ENCODE results near the gene SKOR1.

SKOR1 gene

DNA sequence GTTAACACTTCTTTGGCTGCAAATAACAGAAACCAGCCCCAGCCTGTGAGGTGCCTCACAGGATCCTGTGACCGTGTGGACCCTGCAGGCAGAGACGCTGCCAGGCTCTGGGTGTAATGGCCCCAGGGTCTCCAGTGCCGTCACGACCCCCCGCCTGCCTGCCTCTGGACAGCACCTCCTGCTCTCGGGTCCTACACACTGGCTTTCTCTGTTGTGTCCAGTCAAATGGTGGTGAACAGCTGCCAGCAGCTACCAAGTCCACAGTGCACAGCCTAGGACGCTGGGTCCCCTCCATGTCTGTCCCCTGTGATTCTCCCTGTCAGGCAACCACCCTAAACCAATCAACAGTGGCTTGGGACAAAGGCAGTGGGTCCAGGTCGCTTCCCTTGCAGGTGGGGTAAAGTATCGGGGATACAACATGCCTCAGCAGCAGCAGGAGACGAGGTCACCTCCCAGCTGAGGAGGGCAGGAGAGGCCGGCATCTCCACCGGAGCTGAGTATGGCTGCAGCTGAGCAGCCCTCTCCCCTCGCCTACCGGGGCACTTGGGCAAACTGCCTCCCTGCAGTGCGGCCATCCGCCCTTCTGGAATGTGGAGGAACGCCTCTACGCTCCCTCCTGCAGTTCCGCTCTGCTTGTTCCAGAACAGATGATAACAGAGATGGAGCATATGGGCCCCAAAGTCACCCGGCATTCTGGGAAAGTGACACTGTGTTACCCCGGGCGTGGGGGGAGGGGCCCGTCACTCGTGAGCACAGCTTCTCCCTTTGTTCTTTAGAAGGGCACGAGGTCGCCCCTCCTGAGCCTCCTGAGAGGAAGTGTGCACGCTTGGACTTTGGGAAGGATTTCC is 21.1 kb upstream of the SKOR1 start:
- TF ChIP-seq, protein P1, sequence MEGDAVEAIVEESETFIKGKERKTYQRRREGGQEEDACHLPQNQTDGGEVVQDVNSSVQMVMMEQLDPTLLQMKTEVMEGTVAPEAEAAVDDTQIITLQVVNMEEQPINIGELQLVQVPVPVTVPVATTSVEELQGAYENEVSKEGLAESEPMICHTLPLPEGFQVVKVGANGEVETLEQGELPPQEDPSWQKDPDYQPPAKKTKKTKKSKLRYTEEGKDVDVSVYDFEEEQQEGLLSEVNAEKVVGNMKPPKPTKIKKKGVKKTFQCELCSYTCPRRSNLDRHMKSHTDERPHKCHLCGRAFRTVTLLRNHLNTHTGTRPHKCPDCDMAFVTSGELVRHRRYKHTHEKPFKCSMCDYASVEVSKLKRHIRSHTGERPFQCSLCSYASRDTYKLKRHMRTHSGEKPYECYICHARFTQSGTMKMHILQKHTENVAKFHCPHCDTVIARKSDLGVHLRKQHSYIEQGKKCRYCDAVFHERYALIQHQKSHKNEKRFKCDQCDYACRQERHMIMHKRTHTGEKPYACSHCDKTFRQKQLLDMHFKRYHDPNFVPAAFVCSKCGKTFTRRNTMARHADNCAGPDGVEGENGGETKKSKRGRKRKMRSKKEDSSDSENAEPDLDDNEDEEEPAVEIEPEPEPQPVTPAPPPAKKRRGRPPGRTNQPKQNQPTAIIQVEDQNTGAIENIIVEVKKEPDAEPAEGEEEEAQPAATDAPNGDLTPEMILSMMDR (conservative IDR thresholded peaks at IDR 0.05; ENCODE audit: low read length): no peak
- no peak overlapping the region for H3K4me3 ChIP-seq (ENCODE audit: low read length)
- no peak for DNase-seq (ENCODE audit: low read depth)

DNA sequence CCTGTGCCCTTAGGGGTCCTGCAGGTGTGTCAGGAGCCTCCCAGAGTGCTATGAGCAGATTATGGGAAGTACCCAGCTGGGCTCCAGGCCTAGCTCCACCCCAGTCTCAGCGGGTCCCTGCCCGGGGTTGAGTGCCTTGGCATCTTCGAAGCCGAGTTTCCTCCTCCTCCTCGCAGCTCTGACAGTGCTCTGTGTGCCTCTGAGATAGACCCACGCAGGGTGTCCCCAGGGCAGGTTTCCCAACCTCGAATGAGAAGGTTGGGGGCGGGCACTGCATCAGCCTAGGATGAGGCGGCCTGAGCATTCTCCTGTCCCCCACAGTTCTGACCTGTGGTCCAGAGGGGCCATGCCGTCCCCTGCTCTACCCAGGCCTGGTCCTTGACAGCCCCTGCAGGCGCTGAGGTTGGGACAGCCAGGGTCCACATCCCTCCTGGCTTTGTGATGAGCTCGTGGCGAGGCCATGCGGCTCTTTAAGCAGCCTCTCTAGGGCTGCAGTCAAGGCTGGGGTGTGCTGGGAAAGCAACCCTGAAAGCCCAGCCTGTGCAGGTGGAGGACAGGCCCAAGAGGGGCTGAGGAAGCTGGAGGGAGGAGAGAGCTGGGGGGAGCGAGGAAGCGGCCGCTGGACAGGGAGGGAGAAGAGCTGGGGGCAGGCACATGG is 20.2 kb upstream of the SKOR1 start:
- DNase-seq (ENCODE audit: low read depth): no peak
- no peak overlapping the region for H3K4me3 ChIP-seq (ENCODE audit: low read length)
- TF ChIP-seq, protein P1 (conservative IDR thresholded peaks at IDR 0.05; ENCODE audit: low read length): no peak

DNA sequence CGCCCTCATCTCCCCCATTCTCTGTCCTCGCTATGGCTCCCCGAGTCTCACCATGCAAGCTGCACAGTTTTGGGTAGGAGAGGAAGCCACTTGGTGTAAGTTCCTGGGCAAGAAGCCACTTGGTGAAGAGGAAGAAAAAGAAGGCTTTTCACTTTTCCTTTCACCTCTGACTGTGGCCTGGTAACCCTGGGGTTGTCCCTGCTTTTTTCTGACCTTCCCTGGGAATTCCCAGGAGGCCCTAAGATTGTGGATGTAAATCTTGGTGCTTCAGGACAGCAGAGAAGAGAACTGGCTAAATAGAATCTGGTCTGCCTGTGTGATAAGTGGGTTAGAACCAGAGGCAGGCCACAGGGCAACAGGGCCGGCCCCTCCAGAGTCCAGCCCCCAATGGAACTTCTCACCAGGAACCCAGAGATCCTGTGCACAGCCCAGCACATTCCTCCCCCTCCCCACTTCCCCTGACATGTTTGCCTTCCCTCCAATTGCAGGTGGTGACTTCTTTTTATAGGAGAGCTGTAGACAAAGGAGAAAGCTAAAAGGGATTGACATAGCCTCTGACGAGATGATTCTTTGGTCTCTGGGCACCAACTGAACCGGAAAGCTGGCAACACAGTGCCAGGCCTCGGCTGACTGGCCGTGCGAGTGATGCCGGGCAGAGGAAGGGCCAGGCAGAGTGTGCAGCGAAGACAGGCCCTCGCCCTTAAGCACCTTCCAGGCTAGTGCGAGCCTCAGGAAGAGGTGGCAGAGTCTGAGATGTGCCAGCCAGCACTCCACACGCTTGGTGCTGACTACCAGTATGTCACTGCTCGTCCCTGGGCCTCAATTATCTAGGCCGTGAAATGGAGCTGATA is 19.4 kb upstream of the SKOR1 start:
- TF ChIP-seq, protein P1 (conservative IDR thresholded peaks at IDR 0.05; ENCODE audit: low read length): no peak
- no peak for DNase-seq (ENCODE audit: low read depth)
- H3K4me3 ChIP-seq (ENCODE audit: low read length): no peak overlapping the region

DNA sequence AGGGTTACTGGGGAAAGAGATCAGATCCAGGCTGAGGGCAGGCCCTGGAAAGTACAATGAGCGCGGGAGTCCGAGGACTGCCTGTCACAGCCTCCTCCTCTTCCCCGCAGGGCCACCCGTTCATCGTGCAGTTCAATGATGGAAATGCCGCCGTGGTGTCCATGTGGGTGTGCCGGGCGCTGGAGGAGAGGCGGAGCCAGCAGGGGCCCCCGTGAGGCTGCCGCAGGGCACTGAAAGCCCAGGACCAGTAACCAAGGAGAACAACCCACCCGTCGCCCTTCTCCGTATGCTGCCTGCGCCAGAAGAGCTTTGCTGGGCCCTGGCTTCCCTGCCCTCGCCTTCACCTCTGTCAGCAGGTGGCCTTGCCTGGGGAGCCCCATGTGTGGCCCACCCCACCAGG is 18.8 kb upstream of the SKOR1 start:
- no peak for DNase-seq (ENCODE audit: low read depth)
- TF ChIP-seq, protein P1 (conservative IDR thresholded peaks at IDR 0.05; ENCODE audit: low read length): no peak
- H3K4me3 ChIP-seq (ENCODE audit: low read length): no peak overlapping the region

DNA sequence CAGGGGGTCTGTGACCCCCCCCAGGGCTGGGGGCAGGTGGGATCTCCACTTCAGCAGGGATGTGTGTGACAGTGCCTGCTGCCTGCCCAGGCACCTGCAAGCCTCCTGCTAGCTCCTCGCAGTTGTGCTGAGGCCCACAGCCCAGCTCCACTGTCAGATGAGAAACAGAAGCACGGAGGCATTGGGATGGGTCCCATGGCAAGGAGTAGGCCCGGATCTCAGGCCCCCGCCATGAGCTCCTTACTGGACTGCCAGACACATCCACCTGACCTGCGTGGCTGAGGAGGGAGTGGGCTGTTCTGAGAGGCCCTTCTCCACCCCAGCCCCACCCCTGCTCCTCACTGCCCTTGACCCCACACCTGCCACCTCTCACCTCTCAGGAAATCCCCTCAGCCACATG is 18.2 kb upstream of the SKOR1 start:
- H3K4me3 ChIP-seq (ENCODE audit: low read length): no peak overlapping the region
- no peak for DNase-seq (ENCODE audit: low read depth)
- TF ChIP-seq, protein P1 (conservative IDR thresholded peaks at IDR 0.05; ENCODE audit: low read length): no peak

DNA sequence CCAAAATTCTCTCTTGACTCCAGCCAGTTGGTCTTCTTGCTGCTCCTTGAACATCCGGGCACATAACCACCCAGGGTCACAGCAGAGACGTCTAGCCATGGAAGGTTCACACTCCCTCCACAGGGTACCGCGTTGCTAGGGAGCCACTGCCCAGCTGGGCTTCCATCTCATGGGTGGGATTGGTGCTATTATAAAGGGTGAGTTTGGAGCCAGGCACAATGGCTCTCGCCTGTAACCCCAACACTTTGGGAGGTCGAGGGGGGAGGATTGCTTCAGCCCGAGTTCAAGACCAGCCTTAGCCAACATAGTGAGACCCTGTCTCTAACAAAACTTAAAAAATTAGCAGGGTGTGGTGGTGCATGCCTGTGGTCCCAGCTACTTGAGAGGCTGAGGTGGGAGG is 17.5 kb upstream of the SKOR1 start:
- DNase-seq (ENCODE audit: low read depth): no peak
- TF ChIP-seq, protein P1 (conservative IDR thresholded peaks at IDR 0.05; ENCODE audit: low read length): no peak
- no peak overlapping the region for H3K4me3 ChIP-seq (ENCODE audit: low read length)

All from AG10803 (cell line).